Measurements from ENCODE around the gene FBXO28. TPM values are rescaled to one million over a fixed set of nuclear protein-coding genes. Genes with fewer than 3 reads are reported as not detected.

FBXO28 gene
- total RNA-seq, 4 donors from 2014 or later = 26.6 to 46.8 (median 28.8) TPM

GRCh38 chr1:224127925-224128819 is 14.3 kb downstream of the FBXO28 start:
- no peak for TF ChIP-seq CTCF (IDR thresholded peaks at IDR 0.05; ENCODE audit: low read depth)

- no peak for TF ChIP-seq CTCF (IDR thresholded peaks at IDR 0.05; ENCODE audit: low read depth)
Measured at GRCh38 chr1:224131253-224131652, 17.3 kb downstream of the FBXO28 start.

GRCh38 chr1:224132901-224133300 is 19.0 kb downstream of the FBXO28 start:
- no peak for TF ChIP-seq CTCF (IDR thresholded peaks at IDR 0.05; ENCODE audit: low read depth)

GRCh38 chr1:224133741-224134299 is 19.9 kb downstream of the FBXO28 start:
- TF ChIP-seq CTCF (IDR thresholded peaks at IDR 0.05; ENCODE audit: low read depth) = no peak

- no peak for TF ChIP-seq CTCF (IDR thresholded peaks at IDR 0.05; ENCODE audit: low read depth)
Measured at GRCh38 chr1:224137518-224137917, 23.6 kb downstream of the FBXO28 start.

- no peak for TF ChIP-seq CTCF (IDR thresholded peaks at IDR 0.05; ENCODE audit: low read depth)
Measured at GRCh38 chr1:224138198-224138597, 24.3 kb downstream of the FBXO28 start.

GRCh38 chr1:224141693-224142092 is 27.8 kb downstream of the FBXO28 start:
- no peak for TF ChIP-seq CTCF (IDR thresholded peaks at IDR 0.05; ENCODE audit: low read depth)
